ENCODE measurements around the gene NCAPD3.

DNA sequence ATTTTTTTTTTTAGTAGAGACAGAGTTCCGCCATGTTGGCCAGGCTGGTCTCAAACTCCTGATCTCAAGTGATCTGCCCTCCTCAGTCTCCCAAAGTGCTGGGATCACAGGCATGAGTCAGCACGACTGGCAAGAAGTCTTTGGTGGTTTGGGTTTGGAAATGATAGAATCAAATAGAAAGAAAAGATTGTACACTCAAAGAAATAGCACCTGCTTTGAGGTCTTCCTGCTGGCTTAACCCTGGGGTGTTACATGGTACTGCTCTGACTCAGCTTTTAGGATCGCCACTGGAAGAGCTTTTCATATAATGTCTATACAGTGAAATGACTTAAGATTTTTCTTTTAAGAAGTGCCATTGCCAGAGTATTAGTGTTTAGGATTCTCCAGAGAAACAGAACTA lies 104.7 kb downstream of the NCAPD3 start:
- TF ChIP-seq, protein P1, sequence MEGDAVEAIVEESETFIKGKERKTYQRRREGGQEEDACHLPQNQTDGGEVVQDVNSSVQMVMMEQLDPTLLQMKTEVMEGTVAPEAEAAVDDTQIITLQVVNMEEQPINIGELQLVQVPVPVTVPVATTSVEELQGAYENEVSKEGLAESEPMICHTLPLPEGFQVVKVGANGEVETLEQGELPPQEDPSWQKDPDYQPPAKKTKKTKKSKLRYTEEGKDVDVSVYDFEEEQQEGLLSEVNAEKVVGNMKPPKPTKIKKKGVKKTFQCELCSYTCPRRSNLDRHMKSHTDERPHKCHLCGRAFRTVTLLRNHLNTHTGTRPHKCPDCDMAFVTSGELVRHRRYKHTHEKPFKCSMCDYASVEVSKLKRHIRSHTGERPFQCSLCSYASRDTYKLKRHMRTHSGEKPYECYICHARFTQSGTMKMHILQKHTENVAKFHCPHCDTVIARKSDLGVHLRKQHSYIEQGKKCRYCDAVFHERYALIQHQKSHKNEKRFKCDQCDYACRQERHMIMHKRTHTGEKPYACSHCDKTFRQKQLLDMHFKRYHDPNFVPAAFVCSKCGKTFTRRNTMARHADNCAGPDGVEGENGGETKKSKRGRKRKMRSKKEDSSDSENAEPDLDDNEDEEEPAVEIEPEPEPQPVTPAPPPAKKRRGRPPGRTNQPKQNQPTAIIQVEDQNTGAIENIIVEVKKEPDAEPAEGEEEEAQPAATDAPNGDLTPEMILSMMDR (conservative IDR thresholded peaks at IDR 0.05), result no peak
- no peak for TF ChIP-seq EZH2 (IDR thresholded peaks at IDR 0.05; ENCODE audit: low read depth)
